Chondrocyte (in vitro differentiated cells): Measurements from ENCODE around the gene FBXO10. TPM values are rescaled to one million over a fixed set of nuclear protein-coding genes. Genes with fewer than 3 reads are reported as not detected.

Source experiments
- DNase-seq: peaks from one replicate; pipeline ENCODE4 v3.0.0; 2021; ENCODE audit warnings: mixed read lengths, low spot score
- H3K27ac Mint-ChIP-seq: one replicate; pipeline ENCODE4 v1.8.0; 2021; ENCODE audit warnings: mild to moderate bottlenecking, moderate library complexity, mixed read lengths; ENCODE audit not compliant: unreplicated experiment
- H3K27me3 Mint-ChIP-seq: 2 replicates; pipeline ENCODE4 v1.8.0; 2021; ENCODE audit warnings: low read depth, mixed read lengths
- H3K36me3 Mint-ChIP-seq: 2 replicates; pipeline ENCODE4 v1.8.0; 2021; ENCODE audit warnings: low read depth, mixed read lengths
- H3K4me1 Mint-ChIP-seq: 2 replicates; pipeline ENCODE4 v1.8.0; 2021; ENCODE audit warnings: low read depth, mild to moderate bottlenecking, mixed read lengths
- H3K4me3 Mint-ChIP-seq: one replicate; pipeline ENCODE4 v1.8.0; 2021; ENCODE audit warnings: mild to moderate bottlenecking, moderate library complexity, mixed read lengths; ENCODE audit not compliant: unreplicated experiment
- H3K9me3 Mint-ChIP-seq: 2 replicates; pipeline ENCODE4 v1.8.0; 2021; ENCODE audit warnings: low read depth, mixed read lengths
- total RNA-seq: library from RNA; stranded (reverse); gene quantifications from 3 replicates; pipeline ENCODE4 v1.2.1, GENCODE V29; 2021
- TF ChIP-seq, protein P1 (sequence below): fragments of 200-600 bp; sonication (generic); IDR thresholded peaks from 2 replicates; pipeline ENCODE4 v1.5.0; 2021; ENCODE audit warnings: antibody characterized with exemption, mild to moderate bottlenecking, moderate library complexity

Gene FBXO10
- total RNA-seq, 1 donor from 2014 or later: 15.2 TPM

DNA sequence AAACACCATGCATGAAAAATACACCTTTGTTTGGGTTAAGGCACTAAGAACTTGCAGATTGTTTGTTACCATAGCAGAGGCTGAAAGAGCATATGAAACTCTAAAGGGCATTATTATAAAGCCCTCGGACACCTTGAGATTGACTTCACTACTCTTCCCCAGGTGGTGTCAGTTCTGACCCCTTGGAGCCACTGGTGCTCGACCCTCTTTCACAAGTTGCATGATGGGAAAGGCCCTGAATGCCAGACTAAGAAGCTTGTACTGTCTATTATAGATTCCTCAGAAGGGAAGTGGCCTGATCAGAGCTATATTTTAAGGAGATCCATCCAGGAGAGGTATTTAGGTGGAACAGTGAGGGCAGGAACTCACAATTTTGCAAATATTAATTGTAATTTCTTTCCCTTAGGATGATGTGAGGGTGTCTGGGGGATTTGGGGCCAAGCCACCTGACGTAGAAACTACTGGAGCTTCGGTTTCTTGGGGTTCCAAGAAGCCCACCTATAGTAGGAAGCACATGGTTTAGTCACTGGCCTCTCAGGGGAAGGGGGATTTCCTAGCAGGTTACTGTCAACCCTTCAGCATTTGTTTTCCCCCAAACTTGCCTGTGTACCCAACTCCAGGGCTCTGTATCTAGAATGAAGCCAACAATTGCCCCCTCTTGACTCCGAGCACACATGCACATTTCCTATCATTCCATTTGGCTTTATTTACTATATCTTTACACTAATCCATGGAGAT lies 16.2 kb downstream of the FBXO10 start:
- Mint-ChIP-seq H3K4me1 (peaks cover 7% of the 10 kb centered on the region), H3K36me3 (peaks cover 2% of the 10 kb centered on the region), H3K4me3 (no peak overlapping the region), H3K9me3 (no peaks in the 10 kb centered on the region), H3K27me3 (no peaks in the 10 kb centered on the region), H3K27ac (no peak overlapping the region)
- DNase-seq: no peak
- TF ChIP-seq, protein P1, sequence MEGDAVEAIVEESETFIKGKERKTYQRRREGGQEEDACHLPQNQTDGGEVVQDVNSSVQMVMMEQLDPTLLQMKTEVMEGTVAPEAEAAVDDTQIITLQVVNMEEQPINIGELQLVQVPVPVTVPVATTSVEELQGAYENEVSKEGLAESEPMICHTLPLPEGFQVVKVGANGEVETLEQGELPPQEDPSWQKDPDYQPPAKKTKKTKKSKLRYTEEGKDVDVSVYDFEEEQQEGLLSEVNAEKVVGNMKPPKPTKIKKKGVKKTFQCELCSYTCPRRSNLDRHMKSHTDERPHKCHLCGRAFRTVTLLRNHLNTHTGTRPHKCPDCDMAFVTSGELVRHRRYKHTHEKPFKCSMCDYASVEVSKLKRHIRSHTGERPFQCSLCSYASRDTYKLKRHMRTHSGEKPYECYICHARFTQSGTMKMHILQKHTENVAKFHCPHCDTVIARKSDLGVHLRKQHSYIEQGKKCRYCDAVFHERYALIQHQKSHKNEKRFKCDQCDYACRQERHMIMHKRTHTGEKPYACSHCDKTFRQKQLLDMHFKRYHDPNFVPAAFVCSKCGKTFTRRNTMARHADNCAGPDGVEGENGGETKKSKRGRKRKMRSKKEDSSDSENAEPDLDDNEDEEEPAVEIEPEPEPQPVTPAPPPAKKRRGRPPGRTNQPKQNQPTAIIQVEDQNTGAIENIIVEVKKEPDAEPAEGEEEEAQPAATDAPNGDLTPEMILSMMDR: no peak

DNA sequence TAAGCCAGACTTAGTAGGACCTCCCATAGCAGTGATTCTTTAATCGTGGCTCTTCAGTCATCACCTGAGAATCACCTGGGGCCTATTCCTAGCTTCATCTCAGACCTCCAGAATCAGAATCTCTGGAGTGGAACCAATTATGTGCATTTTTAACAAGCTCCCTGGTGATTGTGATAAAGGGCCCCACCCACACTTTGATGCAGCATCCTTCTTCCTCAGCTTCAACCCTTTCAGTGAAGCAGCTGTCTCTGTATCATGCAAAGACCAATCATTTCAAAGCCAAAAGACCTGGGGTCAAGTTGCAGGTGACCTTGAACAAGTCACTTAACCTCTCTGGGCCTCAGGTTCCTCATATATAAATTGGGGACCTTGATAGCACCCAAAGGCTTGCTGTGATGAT lies 17.1 kb downstream of the FBXO10 start:
- H3K27ac Mint-ChIP-seq: no peak overlapping the region
- H3K9me3 Mint-ChIP-seq: no peaks in the 10 kb centered on the region
- H3K4me3 Mint-ChIP-seq: no peak overlapping the region
- DNase-seq: no peak
- H3K36me3 Mint-ChIP-seq: peaks cover 1% of the 10 kb centered on the region
- H3K27me3 Mint-ChIP-seq: no peaks in the 10 kb centered on the region
- H3K4me1 Mint-ChIP-seq: peaks cover 7% of the 10 kb centered on the region
- TF ChIP-seq, protein P1: no peak

DNA sequence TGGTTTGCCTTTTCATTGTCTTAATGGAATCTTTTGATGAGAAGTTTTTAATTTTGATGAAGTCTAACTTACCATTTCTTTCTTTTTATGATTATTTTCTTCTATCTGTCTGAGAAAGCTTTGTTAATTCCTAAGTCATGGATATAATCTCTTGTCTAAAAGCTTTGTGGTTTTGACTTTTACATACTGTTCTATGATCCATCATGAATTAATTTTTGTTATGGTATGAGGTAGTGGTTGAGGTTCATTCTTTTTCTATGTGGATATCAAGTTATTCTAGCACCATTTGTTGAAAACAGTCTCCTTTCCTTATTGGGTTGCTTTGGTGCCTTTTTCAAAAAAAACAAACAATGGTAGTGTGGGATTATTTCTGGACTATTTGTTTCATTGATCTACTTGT lies 20.4 kb downstream of the FBXO10 start:
- TF ChIP-seq, protein P1: no peak
- H3K27me3 Mint-ChIP-seq: no peaks in the 10 kb centered on the region
- H3K36me3 Mint-ChIP-seq: no peaks in the 10 kb centered on the region
- H3K4me1 Mint-ChIP-seq: peaks cover 16% of the 10 kb centered on the region
- H3K4me3 Mint-ChIP-seq: no peak overlapping the region
- no peak for DNase-seq
- no peaks in the 10 kb centered on the region for H3K9me3 Mint-ChIP-seq
- H3K27ac Mint-ChIP-seq: no peak overlapping the region

DNA sequence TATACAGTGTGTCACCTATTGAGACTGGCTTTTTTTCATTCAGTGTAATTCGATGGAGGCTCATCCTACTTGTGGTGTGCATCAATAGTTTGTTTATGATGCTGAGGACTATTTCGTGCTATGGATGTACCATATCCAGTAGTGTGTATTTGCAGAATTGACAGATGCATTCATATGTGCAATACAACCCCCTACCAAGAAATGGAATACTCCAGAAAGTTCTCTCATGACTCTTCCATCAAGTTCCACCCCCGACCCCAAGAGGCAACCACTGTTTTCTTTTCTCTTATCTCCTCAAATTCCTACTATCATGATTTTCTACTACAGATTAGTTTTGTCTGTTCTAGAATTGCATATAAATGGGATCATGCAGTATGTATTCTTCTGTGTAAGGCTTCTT lies 21.9 kb downstream of the FBXO10 start:
- Mint-ChIP-seq H3K36me3 (no peaks in the 10 kb centered on the region), H3K27ac (no peak overlapping the region), H3K9me3 (no peaks in the 10 kb centered on the region), H3K4me3 (no peak overlapping the region), H3K27me3 (no peaks in the 10 kb centered on the region), H3K4me1 (peaks cover 19% of the 10 kb centered on the region)
- DNase-seq: no peak
- TF ChIP-seq, protein P1: no peak

DNA sequence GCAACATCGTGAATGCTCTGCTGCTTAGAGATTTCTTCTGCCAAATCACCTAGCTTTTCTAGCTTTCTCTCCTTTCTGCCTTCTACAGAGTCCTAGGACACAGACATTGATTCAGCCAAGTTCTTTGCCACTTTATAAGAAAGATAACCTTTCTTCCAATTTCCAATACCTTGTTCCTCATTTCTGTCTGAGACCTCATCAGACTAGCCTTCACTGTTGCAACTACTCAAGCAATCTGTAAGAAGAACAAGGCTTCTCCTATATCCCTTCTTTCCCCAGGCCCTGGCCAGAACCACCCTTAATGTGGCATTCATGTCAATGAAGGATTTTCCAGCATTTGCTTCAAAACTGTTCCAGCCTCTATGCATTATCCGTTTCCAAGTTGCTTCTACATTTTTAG lies 24.3 kb downstream of the FBXO10 start:
- DNase-seq: no peak
- TF ChIP-seq, protein P1: no peak
- Mint-ChIP-seq H3K4me1 (peaks cover 19% of the 10 kb centered on the region), H3K4me3 (no peak overlapping the region), H3K9me3 (no peaks in the 10 kb centered on the region), H3K36me3 (no peaks in the 10 kb centered on the region), H3K27me3 (no peaks in the 10 kb centered on the region), H3K27ac (no peak overlapping the region)
